Left ventricle myocardium inferior (tissue), 1 donor: ENCODE measurements around the gene IPO4. TPM values are rescaled to one million over a fixed set of nuclear protein-coding genes. Genes with fewer than 3 reads are reported as not detected.

Experiments used
- DNase-seq: peaks from one replicate; pipeline ENCODE4 v3.0.0-alpha.2; 2020
- H3K27ac ChIP-seq: fragments of 200-600 bp; replicated peaks from 2 replicates; pipeline ENCODE4 v1.8.0; 2021
- H3K27me3 ChIP-seq: fragments of 200-600 bp; 2 replicates; pipeline ENCODE4 v1.8.0; 2021; ENCODE audit warnings: low read depth
- H3K36me3 ChIP-seq: fragments of 200-600 bp; 2 replicates; pipeline ENCODE4 v1.8.0; 2021
- H3K4me1 ChIP-seq: fragments of 200-600 bp; 2 replicates; pipeline ENCODE4 v1.8.0; 2021
- H3K4me3 ChIP-seq: fragments of 200-600 bp; 2 replicates; pipeline ENCODE4 v1.8.0; 2021; ENCODE audit warnings: mild to moderate bottlenecking, moderate library complexity
- H3K9me3 ChIP-seq: fragments of 200-600 bp; replicated peaks from 2 replicates; pipeline ENCODE4 v1.8.0; 2021
- intact Hi-C: fragments of 100-400 bp; cut with micrococcal nuclease; formaldehyde crosslinking; loops from one replicate; pipeline ENCODE4 v1.11.0; 2022
- long read RNA-seq: library from polyadenylated mRNA; unstranded; transcript quantifications from one replicate; pipeline ENCODE4 v2.0.0, GENCODE V29; 2021
- total RNA-seq: library from RNA; stranded (reverse); fragmentation: NEBNext Ultra II Directional; extraction: Animal tissue kit (Norgen Biotek cat#: 25700); gene quantifications from one replicate; pipeline ENCODE4 v1.2.1, GENCODE V29; 2021
- TF ChIP-seq, protein P1 (sequence below): fragments of 200-600 bp; IDR thresholded peaks from 2 replicates; pipeline ENCODE4 v1.8.0; 2021; ENCODE audit warnings: antibody characterized with exemption, mild to moderate bottlenecking, borderline replicate concordance
- donor health status: DM: no; HTN: yes; CAD: no; lungs with severe emphysema.

IPO4 gene
- 13.3 TPM for total RNA-seq
- long read RNA-seq, transcript IPO4-201 (30 exons, 3,646 nt): major isoform, 22 of 28 reads
- long read RNA-seq, partial matches to known transcripts: 1 of 28 reads
- long read RNA-seq, other reads (novel, unspliced or antisense): 5 of 28 reads

DNA sequence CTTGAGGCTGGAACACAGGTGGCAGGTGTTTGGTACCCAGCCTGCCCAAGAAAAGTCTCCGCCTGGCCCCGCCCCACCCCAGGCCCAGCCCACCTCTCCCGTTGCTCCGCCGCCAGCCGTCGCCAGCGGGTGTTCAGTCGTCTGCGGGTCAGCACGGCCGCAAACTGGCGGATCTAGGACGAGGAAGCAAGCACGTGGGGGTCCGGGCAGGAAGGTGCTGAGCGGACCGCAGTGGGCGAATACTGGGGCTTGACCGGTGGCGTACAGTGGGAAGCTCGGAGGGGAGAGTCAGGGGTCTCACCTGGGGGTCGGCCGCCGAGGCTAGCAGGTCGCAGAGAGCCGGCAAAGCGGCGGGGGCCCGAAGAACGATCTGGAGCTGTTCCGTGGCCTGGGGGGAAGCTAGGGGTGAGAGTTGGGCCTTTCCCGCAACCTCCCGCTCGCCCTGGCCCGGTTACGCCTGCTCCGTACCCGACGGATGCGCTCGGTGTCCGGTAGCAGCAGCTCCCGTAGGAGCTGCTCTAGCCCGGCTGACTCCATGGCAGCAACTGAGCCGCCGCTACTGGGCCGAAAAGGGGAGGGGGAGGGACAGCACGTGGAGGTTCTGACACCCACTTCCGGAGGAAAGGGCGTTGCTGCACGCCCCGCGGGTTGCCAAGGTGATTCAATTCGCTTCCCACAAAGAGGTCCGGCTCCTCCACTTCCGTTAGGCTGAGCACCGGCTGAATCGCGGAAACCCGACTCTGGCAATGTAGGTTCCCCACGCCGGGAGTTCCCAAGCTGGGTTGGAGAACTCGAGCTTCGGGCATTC is at the start of gene IPO4:
Gene IPO4, minus strand, starts transcription at position 566 of the 808 bp plus-strand sequence. Its CDS starts 29 bp downstream, at position 537.
- peaks cover 68% of the 10 kb centered on the region for H3K36me3 ChIP-seq
- peak within 1 kb of the TSS; percentile 77 for H3K27ac ChIP-seq
- intact Hi-C loops: no loop called here

DNA sequence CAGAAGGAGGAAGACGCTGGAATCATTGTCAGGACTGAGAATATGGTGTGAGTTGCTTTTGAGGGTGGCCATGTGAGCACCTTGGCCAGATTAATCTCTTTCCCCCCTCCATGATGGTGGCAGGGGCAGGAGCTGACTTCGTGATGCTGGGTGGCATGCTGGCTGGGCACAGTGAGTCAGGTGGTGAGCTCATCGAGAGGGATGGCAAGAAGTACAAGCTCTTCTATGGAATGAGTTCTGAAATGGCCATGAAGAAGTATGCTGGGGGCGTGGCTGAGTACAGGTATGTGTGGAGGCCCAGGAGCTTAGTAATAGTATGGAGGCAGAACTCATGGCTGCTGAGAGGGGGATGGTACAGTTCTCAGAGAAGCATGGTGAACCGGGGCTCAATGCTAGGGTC is 49.5 kb upstream of the IPO4 start:
- intact Hi-C loops: no loop called here
- H3K9me3 ChIP-seq: no peaks in the 10 kb centered on the region
- no peak overlapping the region for H3K27ac ChIP-seq
- DNase-seq: no peak
- H3K4me3 ChIP-seq: no peak overlapping the region
- no peaks in the 10 kb centered on the region for H3K27me3 ChIP-seq
- H3K4me1 ChIP-seq: peaks cover 76% of the 10 kb centered on the region
- TF ChIP-seq, protein P1, sequence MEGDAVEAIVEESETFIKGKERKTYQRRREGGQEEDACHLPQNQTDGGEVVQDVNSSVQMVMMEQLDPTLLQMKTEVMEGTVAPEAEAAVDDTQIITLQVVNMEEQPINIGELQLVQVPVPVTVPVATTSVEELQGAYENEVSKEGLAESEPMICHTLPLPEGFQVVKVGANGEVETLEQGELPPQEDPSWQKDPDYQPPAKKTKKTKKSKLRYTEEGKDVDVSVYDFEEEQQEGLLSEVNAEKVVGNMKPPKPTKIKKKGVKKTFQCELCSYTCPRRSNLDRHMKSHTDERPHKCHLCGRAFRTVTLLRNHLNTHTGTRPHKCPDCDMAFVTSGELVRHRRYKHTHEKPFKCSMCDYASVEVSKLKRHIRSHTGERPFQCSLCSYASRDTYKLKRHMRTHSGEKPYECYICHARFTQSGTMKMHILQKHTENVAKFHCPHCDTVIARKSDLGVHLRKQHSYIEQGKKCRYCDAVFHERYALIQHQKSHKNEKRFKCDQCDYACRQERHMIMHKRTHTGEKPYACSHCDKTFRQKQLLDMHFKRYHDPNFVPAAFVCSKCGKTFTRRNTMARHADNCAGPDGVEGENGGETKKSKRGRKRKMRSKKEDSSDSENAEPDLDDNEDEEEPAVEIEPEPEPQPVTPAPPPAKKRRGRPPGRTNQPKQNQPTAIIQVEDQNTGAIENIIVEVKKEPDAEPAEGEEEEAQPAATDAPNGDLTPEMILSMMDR: no peak
- H3K36me3 ChIP-seq: peaks cover 66% of the 10 kb centered on the region

More for the DNA sequence above, at the start of gene IPO4:
- Histone ChIP-seq H3K4me3 (peak within 1 kb of the TSS; percentile 83), H3K27me3 (no peaks in the 10 kb centered on the region), H3K4me1 (peaks cover 21% of the 10 kb centered on the region), H3K9me3 (no peaks in the 10 kb centered on the region)
- TF ChIP-seq, protein P1: no peak
- peak; percentile 93 for DNase-seq

- H3K4me1 ChIP-seq: peaks cover 80% of the 10 kb centered on the region
- intact Hi-C loops: no loop called here
- DNase-seq: no peak
- no peaks in the 10 kb centered on the region for H3K9me3 ChIP-seq
- no peak overlapping the region for H3K4me3 ChIP-seq
- peaks cover 66% of the 10 kb centered on the region for H3K36me3 ChIP-seq
- H3K27me3 ChIP-seq: no peaks in the 10 kb centered on the region
- TF ChIP-seq, protein P1: no peak
- H3K27ac ChIP-seq: no peak overlapping the region
Observed at GRCh38 chr14:24237463-24237955, 48.9 kb upstream of the IPO4 start.

DNA sequence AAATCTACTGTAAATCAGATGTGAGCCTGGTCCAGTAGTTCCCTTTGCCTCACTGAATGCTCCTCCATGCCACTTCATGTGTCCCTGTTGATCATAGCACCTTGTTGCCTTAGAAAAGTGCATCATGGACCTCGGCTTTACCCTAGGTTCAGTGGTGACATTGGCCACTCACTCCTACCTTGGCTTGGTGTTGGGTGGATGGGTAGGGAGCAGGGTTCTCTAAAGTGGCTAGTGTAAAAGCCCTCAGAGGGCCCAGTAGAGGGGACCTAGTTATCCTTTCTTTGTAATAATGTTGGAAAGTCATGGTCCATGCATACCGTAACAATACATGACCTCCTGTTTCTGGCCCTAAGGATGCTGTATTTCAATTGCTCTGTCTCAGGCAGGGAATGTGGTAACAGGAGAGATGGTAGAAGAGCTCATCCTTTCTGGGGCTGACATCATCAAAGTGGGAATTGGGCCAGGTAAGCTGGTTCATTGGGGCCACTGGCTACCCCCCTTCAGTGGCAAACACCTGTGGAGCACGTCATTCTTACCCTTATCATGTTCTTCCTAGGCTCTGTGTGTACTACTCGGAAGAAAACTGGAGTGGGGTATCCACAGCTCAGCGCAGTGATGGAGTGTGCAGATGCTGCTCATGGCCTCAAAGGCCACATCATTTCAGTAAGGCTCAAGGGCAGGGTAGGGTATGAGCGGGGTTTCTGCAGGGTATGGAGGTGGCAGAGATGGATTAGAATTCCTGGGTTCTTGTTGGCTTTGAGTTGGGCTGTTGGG is 48.3 kb upstream of the IPO4 start:
- H3K9me3 ChIP-seq: no peaks in the 10 kb centered on the region
- DNase-seq: no peak
- intact Hi-C loops: no loop called here
- peaks cover 81% of the 10 kb centered on the region for H3K4me1 ChIP-seq
- no peaks in the 10 kb centered on the region for H3K27me3 ChIP-seq
- H3K27ac ChIP-seq: no peak overlapping the region
- no peak overlapping the region for H3K4me3 ChIP-seq
- H3K36me3 ChIP-seq: peaks cover 66% of the 10 kb centered on the region
- TF ChIP-seq, protein P1: no peak
